Thyroid gland (tissue), 4 donors: Measurements from ENCODE around the gene PBX1.

Experiments
- POLR2A ChIP-seq, 2 donors: fragments of 450-650 bp; IDR thresholded peaks; one replicate each; pipeline ENCODE4 v1.6.1; 2017; ENCODE audit warnings: antibody characterized with exemption in 2 of 2, mild to moderate bottlenecking in 2 of 2, moderate library complexity in 1 of 2
- TF ChIP-seq, protein P1 (sequence below), 6 experiments: fragments of 200-600 bp in 3 of 6; fragments of 450-650 bp in 3 of 6; sonication (generic) in 3 of 6; IDR thresholded peaks; one replicate each; pipeline ENCODE4 v1.5.1; 2016 to 2019; ENCODE audit warnings: antibody characterized with exemption in 6 of 6, mild to moderate bottlenecking in 2 of 6, inconsistent platforms in 1 of 6, moderate library complexity in 1 of 6

DNA sequence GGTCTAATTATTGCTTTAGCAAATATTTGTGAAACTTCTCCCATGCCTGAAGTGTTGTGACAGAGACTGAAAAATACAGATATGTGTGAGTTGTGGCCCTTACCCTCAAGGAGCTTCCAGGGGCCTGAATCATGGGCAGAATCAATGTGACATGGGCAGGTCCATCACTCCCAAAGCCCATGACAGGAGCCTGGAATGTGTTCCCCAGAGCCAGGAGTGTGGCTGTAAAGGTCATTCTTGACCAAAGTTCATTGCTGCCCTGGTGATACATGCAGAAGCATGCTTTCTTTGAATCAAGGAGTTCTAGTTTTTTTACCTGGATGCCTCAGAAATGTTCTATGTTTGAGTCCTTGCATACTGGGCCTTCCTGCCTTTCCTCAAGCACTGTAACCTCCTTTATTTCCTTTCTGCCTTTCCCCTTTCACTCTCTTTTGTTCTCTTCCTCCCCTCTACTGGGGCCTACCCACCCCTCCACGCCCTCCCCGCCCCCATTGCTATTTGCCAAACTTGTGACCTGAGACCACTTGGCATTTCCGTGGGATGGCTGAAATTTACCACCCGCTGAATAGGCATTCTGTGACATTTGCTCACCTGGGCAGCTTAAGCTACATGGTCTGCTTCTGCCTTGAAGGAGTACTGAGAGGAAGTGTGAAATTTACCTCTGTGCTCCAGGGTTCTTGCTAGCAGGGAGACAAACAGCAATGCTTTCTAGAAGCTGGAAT is 19.7 kb downstream of the PBX1 start:
- TF ChIP-seq, protein P1, sequence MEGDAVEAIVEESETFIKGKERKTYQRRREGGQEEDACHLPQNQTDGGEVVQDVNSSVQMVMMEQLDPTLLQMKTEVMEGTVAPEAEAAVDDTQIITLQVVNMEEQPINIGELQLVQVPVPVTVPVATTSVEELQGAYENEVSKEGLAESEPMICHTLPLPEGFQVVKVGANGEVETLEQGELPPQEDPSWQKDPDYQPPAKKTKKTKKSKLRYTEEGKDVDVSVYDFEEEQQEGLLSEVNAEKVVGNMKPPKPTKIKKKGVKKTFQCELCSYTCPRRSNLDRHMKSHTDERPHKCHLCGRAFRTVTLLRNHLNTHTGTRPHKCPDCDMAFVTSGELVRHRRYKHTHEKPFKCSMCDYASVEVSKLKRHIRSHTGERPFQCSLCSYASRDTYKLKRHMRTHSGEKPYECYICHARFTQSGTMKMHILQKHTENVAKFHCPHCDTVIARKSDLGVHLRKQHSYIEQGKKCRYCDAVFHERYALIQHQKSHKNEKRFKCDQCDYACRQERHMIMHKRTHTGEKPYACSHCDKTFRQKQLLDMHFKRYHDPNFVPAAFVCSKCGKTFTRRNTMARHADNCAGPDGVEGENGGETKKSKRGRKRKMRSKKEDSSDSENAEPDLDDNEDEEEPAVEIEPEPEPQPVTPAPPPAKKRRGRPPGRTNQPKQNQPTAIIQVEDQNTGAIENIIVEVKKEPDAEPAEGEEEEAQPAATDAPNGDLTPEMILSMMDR (IDR thresholded peaks at IDR 0.05) = no peak
- no peak for TF ChIP-seq POLR2A (IDR thresholded peaks at IDR 0.05)
